ENCODE measurements around the gene POU5F1.
"Not testable (repeated sequence)": the region's sequence is repeated elsewhere in the genome, so short reads cannot be mapped to it uniquely, and the experiment has no call there.

DNA sequence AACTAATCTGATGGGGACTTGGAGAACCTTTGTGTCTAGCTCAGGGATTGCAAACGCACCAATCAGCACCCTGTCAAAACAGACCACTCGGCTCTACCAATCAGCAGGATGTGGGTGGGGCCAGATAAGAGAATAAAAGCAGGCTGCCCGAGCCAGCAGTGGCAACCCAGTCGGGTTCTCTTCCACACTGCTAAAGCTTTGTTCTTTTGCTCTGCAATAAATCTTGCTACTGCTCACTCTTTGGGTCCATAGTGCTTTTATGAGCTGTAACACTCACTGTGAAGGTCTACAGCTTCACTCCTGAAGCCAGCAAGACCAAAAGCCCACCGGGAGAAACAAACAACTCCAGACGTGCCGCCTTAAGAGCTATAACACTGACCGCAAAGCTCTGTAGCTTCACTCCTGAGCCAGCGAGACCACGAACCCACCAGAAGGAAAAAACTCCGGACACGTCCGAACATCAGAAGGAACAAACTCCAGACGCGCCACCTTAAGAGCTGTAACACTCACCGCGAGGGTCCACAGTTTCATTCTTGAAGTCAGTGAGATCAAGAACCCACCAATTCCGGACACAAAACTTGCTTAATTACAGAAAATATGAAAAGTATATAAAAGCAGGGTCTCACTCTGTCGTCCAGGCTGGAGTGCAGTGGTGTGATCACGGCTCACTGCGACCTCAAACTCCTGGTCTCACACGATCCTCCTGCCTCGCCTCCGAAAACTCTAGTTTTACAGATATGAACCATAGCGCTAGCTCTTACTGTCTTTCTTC, 26.0 kb upstream of the POU5F1 start:
- TF ChIP-seq, protein P1, sequence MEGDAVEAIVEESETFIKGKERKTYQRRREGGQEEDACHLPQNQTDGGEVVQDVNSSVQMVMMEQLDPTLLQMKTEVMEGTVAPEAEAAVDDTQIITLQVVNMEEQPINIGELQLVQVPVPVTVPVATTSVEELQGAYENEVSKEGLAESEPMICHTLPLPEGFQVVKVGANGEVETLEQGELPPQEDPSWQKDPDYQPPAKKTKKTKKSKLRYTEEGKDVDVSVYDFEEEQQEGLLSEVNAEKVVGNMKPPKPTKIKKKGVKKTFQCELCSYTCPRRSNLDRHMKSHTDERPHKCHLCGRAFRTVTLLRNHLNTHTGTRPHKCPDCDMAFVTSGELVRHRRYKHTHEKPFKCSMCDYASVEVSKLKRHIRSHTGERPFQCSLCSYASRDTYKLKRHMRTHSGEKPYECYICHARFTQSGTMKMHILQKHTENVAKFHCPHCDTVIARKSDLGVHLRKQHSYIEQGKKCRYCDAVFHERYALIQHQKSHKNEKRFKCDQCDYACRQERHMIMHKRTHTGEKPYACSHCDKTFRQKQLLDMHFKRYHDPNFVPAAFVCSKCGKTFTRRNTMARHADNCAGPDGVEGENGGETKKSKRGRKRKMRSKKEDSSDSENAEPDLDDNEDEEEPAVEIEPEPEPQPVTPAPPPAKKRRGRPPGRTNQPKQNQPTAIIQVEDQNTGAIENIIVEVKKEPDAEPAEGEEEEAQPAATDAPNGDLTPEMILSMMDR (IDR thresholded peaks at IDR 0.05; ENCODE audit: poor library complexity, severe bottlenecking), result not testable (repeated sequence)
- TF ChIP-seq MXI1 (conservative IDR thresholded peaks at IDR 0.05; ENCODE audit: poor library complexity, severe bottlenecking); EP300 (conservative IDR thresholded peaks at IDR 0.05; ENCODE audit: poor library complexity, severe bottlenecking); POLR2AphosphoS5 (IDR thresholded peaks at IDR 0.05); EZH2 (IDR thresholded peaks at IDR 0.05; ENCODE audit: borderline replicate concordance, insufficient read depth, low read length, poor library complexity, severe bottlenecking); RAD21 (conservative IDR thresholded peaks at IDR 0.05); TAF1 (IDR thresholded peaks at IDR 0.05; ENCODE audit: low read depth); SMC3 (conservative IDR thresholded peaks at IDR 0.05; ENCODE audit: poor library complexity): not testable (repeated sequence)
- TF ChIP-seq, protein P2, sequence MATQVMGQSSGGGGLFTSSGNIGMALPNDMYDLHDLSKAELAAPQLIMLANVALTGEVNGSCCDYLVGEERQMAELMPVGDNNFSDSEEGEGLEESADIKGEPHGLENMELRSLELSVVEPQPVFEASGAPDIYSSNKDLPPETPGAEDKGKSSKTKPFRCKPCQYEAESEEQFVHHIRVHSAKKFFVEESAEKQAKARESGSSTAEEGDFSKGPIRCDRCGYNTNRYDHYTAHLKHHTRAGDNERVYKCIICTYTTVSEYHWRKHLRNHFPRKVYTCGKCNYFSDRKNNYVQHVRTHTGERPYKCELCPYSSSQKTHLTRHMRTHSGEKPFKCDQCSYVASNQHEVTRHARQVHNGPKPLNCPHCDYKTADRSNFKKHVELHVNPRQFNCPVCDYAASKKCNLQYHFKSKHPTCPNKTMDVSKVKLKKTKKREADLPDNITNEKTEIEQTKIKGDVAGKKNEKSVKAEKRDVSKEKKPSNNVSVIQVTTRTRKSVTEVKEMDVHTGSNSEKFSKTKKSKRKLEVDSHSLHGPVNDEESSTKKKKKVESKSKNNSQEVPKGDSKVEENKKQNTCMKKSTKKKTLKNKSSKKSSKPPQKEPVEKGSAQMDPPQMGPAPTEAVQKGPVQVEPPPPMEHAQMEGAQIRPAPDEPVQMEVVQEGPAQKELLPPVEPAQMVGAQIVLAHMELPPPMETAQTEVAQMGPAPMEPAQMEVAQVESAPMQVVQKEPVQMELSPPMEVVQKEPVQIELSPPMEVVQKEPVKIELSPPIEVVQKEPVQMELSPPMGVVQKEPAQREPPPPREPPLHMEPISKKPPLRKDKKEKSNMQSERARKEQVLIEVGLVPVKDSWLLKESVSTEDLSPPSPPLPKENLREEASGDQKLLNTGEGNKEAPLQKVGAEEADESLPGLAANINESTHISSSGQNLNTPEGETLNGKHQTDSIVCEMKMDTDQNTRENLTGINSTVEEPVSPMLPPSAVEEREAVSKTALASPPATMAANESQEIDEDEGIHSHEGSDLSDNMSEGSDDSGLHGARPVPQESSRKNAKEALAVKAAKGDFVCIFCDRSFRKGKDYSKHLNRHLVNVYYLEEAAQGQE (IDR thresholded peaks at IDR 0.05; ENCODE audit: borderline replicate concordance), result not testable (repeated sequence)

Data from neural cell (in vitro differentiated cells).